GM19238 (cell line): ENCODE data around the gene TMEM144.

Experiments used
- DNase-seq: peaks from one replicate; pipeline ENCODE4 v3.0.0; 2011; ENCODE audit warnings: low spot score; ENCODE audit not compliant: insufficient read length

Gene TMEM144

GRCh38 chr4:158209825-158210807 is at the start of gene TMEM144:
Gene TMEM144, plus strand, starts transcription at chr4:158210486. Its CDS starts 2,182 bp downstream, at chr4:158212668.
- peak; percentile 28 for DNase-seq

- no peak for DNase-seq
These were observed 48.5 kb upstream of the TMEM144 start for GRCh38 chr4:158161551-158162354.

GRCh38 chr4:158162631-158163030 is 47.7 kb upstream of the TMEM144 start:
- DNase-seq: no peak

GRCh38 chr4:158163941-158164767 is 46.1 kb upstream of the TMEM144 start:
- DNase-seq: no peak

DNA sequence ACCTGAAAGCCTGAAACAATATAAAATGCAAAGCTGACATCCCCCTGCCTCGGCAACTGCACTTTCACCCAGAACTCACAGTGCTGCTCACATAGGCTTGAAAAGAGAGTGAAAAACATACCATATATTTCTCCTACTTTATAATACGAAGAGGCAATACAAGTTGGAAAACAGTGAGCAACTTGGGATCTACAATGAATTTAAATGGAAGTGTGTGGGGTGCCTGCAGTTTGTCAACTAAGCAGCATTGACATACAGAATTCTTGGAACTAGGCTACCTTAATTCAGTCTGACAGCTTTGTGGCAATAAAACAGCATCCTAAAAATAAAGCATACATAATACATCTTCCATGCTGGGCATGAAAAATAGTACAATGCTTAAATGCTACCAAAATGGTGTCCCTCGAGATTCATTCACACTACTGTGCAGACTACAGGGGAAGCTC is 45.5 kb upstream of the TMEM144 start:
- DNase-seq: no peak

- DNase-seq: no peak
These were observed 43.6 kb upstream of the TMEM144 start for GRCh38 chr4:158166701-158167100.

DNA sequence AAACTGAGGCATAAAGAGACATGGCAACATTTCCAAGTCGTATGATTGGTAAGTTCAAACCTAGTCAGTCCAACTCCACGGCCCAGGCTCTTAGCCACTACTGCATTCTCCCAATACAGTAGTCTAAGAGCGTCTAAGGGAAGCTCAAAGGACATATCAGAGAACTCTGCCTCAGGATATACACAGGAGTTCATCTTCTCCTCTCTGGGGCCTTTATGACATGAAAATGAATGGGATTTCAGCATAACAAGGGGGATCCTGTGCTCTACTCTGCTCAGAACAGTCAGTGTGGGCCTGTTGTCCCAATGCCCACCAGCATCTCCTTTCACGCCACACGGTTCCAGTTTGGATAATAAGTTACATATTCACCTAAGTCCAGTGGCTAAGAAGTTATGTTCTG is 41.7 kb upstream of the TMEM144 start:
- DNase-seq: no peak

GRCh38 chr4:158169506-158169905 is 40.8 kb upstream of the TMEM144 start:
- no peak for DNase-seq

DNA sequence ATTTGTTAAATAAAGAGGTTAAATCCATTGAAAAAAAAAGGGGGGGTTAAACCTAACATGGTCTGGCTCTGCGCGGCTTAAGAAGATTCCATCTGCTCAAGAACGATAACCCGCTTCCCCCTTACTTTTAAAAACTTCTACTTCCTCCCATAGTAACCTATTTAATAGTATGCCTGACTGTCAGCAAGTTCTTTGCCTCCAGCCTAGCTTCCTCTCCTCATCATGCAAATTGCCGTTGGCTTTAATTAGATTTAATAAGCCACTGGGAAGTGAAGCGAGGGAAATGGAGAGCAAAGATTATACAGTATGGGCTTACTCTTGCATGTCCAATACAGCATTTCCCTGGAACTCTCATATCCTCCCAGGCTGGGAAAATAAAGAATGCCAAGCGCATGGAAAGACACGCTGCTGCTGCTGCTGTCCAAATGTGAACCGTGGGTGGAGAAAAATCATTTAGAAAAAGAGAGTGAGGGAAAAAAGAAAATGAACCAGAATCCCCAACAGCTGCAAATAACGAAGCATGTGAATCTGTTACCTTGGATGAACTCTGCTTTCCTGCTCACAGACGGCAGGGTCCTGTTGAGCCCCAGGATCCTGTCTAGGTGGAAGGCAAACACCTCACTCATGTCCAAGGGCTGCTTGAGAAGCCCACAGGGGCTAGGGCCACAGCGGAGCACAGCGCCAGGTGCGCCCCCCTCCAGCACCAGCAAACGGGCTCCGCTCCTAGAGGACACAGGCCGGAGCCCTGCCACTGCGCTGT is 40.2 kb upstream of the TMEM144 start:
- DNase-seq: no peak

DNA sequence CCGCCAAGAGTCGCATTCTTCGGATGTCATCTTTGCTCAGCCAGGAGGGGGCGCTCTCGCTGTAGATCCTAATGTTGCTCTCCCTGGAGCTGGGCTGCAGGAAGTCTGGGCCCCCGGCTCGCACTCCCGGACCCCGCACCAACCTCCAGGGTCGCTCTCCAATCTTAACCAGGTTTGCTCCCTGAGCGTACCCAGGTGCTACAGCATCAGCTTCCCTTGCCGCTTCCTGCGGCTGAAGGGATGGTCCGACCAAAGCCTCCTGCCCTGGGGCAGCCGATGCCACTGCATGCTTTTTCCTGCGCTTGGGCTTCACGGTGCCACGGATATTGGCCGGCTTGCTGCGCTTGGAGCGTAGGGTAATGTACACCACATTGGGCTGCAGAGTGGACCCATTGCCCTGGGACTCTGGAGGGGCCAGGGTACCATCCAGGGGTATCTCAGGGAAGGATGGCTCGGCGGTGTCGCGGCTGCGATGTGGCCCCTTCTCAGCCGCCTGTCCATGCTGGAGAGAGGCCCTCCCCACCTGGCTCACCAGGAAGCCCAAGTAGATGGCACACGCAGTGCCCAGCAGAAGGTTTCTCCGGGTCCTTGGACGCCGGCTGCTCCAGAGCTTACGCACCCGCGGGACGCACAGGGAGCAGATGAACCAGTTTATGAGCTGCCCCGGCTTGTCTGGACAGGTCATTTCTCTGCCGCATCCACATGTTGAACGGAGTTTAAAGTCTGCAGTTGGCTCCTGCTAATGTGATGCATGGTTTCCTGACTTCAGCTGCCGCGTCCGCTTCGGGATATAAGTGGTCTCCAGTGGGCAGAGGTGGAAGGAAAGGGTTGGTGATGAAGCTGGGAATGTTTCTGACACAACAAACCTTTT is 39.4 kb upstream of the TMEM144 start:
- DNase-seq: no peak

GRCh38 chr4:158172261-158173258 is 37.7 kb upstream of the TMEM144 start, which contains the start of gene GASK1B:
Gene GASK1B, minus strand, starts transcription at chr4:158173025. Its CDS starts 1,650 bp downstream, at chr4:158171375.
- no peak for DNase-seq

DNA sequence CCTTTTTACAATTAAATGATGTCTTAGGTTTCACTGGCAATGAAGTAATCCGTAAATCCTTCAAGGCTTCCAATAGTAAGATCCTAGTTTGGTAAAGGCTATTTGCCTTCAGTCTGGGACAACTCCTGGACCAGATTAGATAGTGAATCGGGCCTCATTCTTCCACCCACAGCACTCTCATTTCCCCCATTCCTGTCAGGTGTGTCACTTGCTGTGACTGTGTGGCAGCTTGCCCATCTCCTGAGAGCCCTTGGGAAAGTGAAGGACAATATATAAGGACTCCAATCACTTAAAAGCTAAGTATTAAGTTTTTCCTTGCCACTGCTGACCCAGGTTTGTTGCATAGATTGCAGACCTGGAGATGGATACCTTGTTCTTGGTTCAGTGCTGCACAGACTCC is 34.2 kb upstream of the TMEM144 start:
- DNase-seq: no peak

- DNase-seq: no peak
These were observed 33.5 kb upstream of the TMEM144 start for GRCh38 chr4:158176776-158177175.

GRCh38 chr4:158179465-158179864 is 30.8 kb upstream of the TMEM144 start:
- DNase-seq: no peak

DNA sequence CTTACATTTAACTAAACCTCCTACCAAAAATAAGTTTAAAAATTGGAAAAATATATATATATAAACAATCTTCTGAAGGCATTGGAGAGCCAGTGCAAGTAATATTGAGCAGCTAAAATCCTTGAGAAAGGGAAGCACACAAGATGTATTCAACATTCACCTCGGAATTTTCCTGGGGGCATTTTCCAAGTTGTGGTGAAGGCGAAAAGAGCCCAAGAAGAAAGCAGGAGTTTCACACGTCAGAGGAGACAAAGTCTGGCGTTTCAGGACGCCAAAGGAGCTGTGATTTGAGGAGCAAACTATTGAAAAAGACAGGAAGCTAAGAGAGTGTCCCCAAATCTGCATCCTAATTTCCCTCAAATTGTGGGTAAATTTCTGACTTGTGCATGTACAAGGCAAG is 28.4 kb upstream of the TMEM144 start:
- no peak for DNase-seq

DNA sequence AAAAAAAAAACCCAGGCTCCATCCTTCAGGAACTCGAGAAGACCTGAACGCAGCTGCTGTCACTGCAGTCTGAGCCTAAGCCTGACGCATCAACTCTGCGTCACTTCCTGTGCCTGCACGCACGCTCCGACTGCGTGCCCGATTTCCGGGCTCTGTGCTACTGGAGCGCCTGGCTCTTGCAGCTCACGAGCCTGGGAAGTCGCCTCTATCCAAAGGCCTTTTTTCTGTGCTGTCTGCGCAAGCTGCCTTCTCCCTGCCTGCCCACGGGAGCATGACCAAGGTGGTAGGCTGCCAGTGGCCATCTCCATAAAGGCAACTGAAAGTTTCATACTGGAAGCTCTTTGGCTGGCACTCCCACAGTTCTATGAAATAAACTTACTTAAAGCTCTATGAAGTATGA is 27.6 kb upstream of the TMEM144 start:
- DNase-seq: no peak

GRCh38 chr4:158186815-158187214 is 23.5 kb upstream of the TMEM144 start:
- DNase-seq: no peak

GRCh38 chr4:158189422-158189821 is 20.9 kb upstream of the TMEM144 start:
- DNase-seq: no peak
